Measurements from ENCODE around the gene LPP. TPM values are rescaled to one million over a fixed set of nuclear protein-coding genes. Genes with fewer than 3 reads are reported as not detected.
A peak's percentile ranks its signal among the peaks of the same experiment; 100 is the strongest.

LPP gene
- total and polyA plus RNA-seq, 4 donors = 7.2 to 50.3 (median 26.4) TPM

GRCh38 chr3:188320757-188321156 is 166.8 kb downstream of the LPP start:
- H3K36me3 ChIP-seq (ENCODE audit: control insufficient read depth, insufficient read depth, low read length) = no peaks in the 10 kb centered on the region
- H3K4me3 ChIP-seq (ENCODE audit: low read depth, low read length) = no peak overlapping the region
- H3K4me1 ChIP-seq (ENCODE audit: control insufficient read depth, insufficient read depth, low read length) = no peaks in the 10 kb centered on the region
- no peak for DNase-seq (ENCODE audit: low read depth in 4 of 6, low spot score in 6 of 6)
- no peaks in the 10 kb centered on the region for H3K9me3 ChIP-seq (ENCODE audit: control insufficient read depth, insufficient read depth, low read length)
- no CpG with 5 or more reads among the region's 3 CpGs for WGBS (ENCODE audit: insufficient coverage)
- no peak overlapping the region for H3K27ac ChIP-seq (ENCODE audit: low read depth, low read length)
- no peaks in the 10 kb centered on the region for H3K27me3 ChIP-seq (ENCODE audit: control insufficient read depth, insufficient read depth, low read length)

GRCh38 chr3:188321258-188321657 is 167.3 kb downstream of the LPP start:
- no peak for DNase-seq (ENCODE audit: low read depth in 4 of 6, low spot score in 6 of 6)
- Histone ChIP-seq H3K9me3 (ENCODE audit: control insufficient read depth, insufficient read depth, low read length) (no peaks in the 10 kb centered on the region), H3K27me3 (ENCODE audit: control insufficient read depth, insufficient read depth, low read length) (no peaks in the 10 kb centered on the region), H3K4me1 (ENCODE audit: control insufficient read depth, insufficient read depth, low read length) (no peaks in the 10 kb centered on the region), H3K4me3 (ENCODE audit: low read depth, low read length) (no peak overlapping the region), H3K36me3 (ENCODE audit: control insufficient read depth, insufficient read depth, low read length) (no peaks in the 10 kb centered on the region), H3K27ac (ENCODE audit: low read depth, low read length) (no peak overlapping the region)

GRCh38 chr3:188322135-188322887 is 168.4 kb downstream of the LPP start:
- Histone ChIP-seq H3K4me3 (ENCODE audit: low read depth, low read length) (no peak overlapping the region), H3K9me3 (ENCODE audit: control insufficient read depth, insufficient read depth, low read length) (no peaks in the 10 kb centered on the region), H3K4me1 (ENCODE audit: control insufficient read depth, insufficient read depth, low read length) (no peaks in the 10 kb centered on the region), H3K27me3 (ENCODE audit: control insufficient read depth, insufficient read depth, low read length) (no peaks in the 10 kb centered on the region), H3K27ac (ENCODE audit: low read depth, low read length) (no peak overlapping the region), H3K36me3 (ENCODE audit: control insufficient read depth, insufficient read depth, low read length) (no peaks in the 10 kb centered on the region)
- 100% methylated on average over 2 of the region's 4 CpGs for WGBS (ENCODE audit: insufficient coverage)
- no peak for DNase-seq (ENCODE audit: low read depth in 4 of 6, low spot score in 6 of 6)

- Histone ChIP-seq H3K9me3 (ENCODE audit: control insufficient read depth, insufficient read depth, low read length) (no peaks in the 10 kb centered on the region), H3K4me3 (ENCODE audit: low read depth, low read length) (no peak overlapping the region), H3K36me3 (ENCODE audit: control insufficient read depth, insufficient read depth, low read length) (no peaks in the 10 kb centered on the region), H3K27me3 (ENCODE audit: control insufficient read depth, insufficient read depth, low read length) (no peaks in the 10 kb centered on the region), H3K27ac (ENCODE audit: low read depth, low read length) (no peak overlapping the region), H3K4me1 (ENCODE audit: control insufficient read depth, insufficient read depth, low read length) (no peaks in the 10 kb centered on the region)
- DNase-seq (ENCODE audit: low read depth in 4 of 6, low spot score in 6 of 6) = no peak
- 100% methylated on average over 2 of the region's 6 CpGs for WGBS (ENCODE audit: insufficient coverage)
Measured at GRCh38 chr3:188323067-188323842, 169.3 kb downstream of the LPP start.

GRCh38 chr3:188326111-188326510 is 172.2 kb downstream of the LPP start:
- Histone ChIP-seq H3K27ac (ENCODE audit: low read depth, low read length) (no peak overlapping the region), H3K9me3 (ENCODE audit: control insufficient read depth, insufficient read depth, low read length) (peaks cover 2% of the 10 kb centered on the region), H3K4me1 (ENCODE audit: control insufficient read depth, insufficient read depth, low read length) (no peaks in the 10 kb centered on the region), H3K27me3 (ENCODE audit: control insufficient read depth, insufficient read depth, low read length) (no peaks in the 10 kb centered on the region), H3K36me3 (ENCODE audit: control insufficient read depth, insufficient read depth, low read length) (no peaks in the 10 kb centered on the region), H3K4me3 (ENCODE audit: low read depth, low read length) (no peak overlapping the region)
- 87% methylated on average over 3 of the region's 9 CpGs for WGBS (ENCODE audit: insufficient coverage)
- peak in 2 of 6 donors; percentile 22 to 82 for DNase-seq (ENCODE audit: low read depth in 4 of 6, low spot score in 6 of 6)

GRCh38 chr3:188326968-188327367 is 173.0 kb downstream of the LPP start:
- no peak for DNase-seq (ENCODE audit: low read depth in 4 of 6, low spot score in 6 of 6)
- Histone ChIP-seq H3K36me3 (ENCODE audit: control insufficient read depth, insufficient read depth, low read length) (no peaks in the 10 kb centered on the region), H3K27me3 (ENCODE audit: control insufficient read depth, insufficient read depth, low read length) (no peaks in the 10 kb centered on the region), H3K4me3 (ENCODE audit: low read depth, low read length) (no peak overlapping the region), H3K9me3 (ENCODE audit: control insufficient read depth, insufficient read depth, low read length) (peaks cover 2% of the 10 kb centered on the region), H3K4me1 (ENCODE audit: control insufficient read depth, insufficient read depth, low read length) (no peaks in the 10 kb centered on the region), H3K27ac (ENCODE audit: low read depth, low read length) (no peak overlapping the region)
- WGBS (ENCODE audit: insufficient coverage) = no CpG with 5 or more reads among the region's 4 CpGs

- no peak overlapping the region for H3K27ac ChIP-seq (ENCODE audit: low read depth, low read length)
- H3K27me3 ChIP-seq (ENCODE audit: control insufficient read depth, insufficient read depth, low read length) = no peaks in the 10 kb centered on the region
- H3K4me1 ChIP-seq (ENCODE audit: control insufficient read depth, insufficient read depth, low read length) = no peaks in the 10 kb centered on the region
- DNase-seq (ENCODE audit: low read depth in 4 of 6, low spot score in 6 of 6) = no peak
- peaks cover 2% of the 10 kb centered on the region for H3K9me3 ChIP-seq (ENCODE audit: control insufficient read depth, insufficient read depth, low read length)
- H3K4me3 ChIP-seq (ENCODE audit: low read depth, low read length) = no peak overlapping the region
- no peaks in the 10 kb centered on the region for H3K36me3 ChIP-seq (ENCODE audit: control insufficient read depth, insufficient read depth, low read length)
- WGBS (ENCODE audit: insufficient coverage) = 100% methylated on average over 1 of the region's 2 CpGs
Measured at GRCh38 chr3:188327433-188327832, 173.5 kb downstream of the LPP start.

- no peak for DNase-seq (ENCODE audit: low read depth in 4 of 6, low spot score in 6 of 6)
- H3K36me3 ChIP-seq (ENCODE audit: control insufficient read depth, insufficient read depth, low read length) = no peaks in the 10 kb centered on the region
- no peak overlapping the region for H3K4me3 ChIP-seq (ENCODE audit: low read depth, low read length)
- peaks cover 4% of the 10 kb centered on the region for H3K9me3 ChIP-seq (ENCODE audit: control insufficient read depth, insufficient read depth, low read length)
- no peaks in the 10 kb centered on the region for H3K27me3 ChIP-seq (ENCODE audit: control insufficient read depth, insufficient read depth, low read length)
- H3K4me1 ChIP-seq (ENCODE audit: control insufficient read depth, insufficient read depth, low read length) = no peaks in the 10 kb centered on the region
- no peak overlapping the region for H3K27ac ChIP-seq (ENCODE audit: low read depth, low read length)
- no CpG with 5 or more reads among the region's 2 CpGs for WGBS (ENCODE audit: insufficient coverage)
Measured at GRCh38 chr3:188330138-188330537, 176.2 kb downstream of the LPP start.

GRCh38 chr3:188331166-188331565 is 177.2 kb downstream of the LPP start:
- H3K4me3 ChIP-seq (ENCODE audit: low read depth, low read length) = no peak overlapping the region
- peaks cover 8% of the 10 kb centered on the region for H3K9me3 ChIP-seq (ENCODE audit: control insufficient read depth, insufficient read depth, low read length)
- no peaks in the 10 kb centered on the region for H3K27me3 ChIP-seq (ENCODE audit: control insufficient read depth, insufficient read depth, low read length)
- H3K36me3 ChIP-seq (ENCODE audit: control insufficient read depth, insufficient read depth, low read length) = no peaks in the 10 kb centered on the region
- WGBS (ENCODE audit: insufficient coverage) = no CpG with 5 or more reads among the region's 1 CpG
- no peak overlapping the region for H3K27ac ChIP-seq (ENCODE audit: low read depth, low read length)
- DNase-seq (ENCODE audit: low read depth in 4 of 6, low spot score in 6 of 6) = no peak
- H3K4me1 ChIP-seq (ENCODE audit: control insufficient read depth, insufficient read depth, low read length) = no peaks in the 10 kb centered on the region

- no CpG with 5 or more reads among the region's 3 CpGs for WGBS (ENCODE audit: insufficient coverage)
- Histone ChIP-seq H3K4me1 (ENCODE audit: control insufficient read depth, insufficient read depth, low read length) (no peaks in the 10 kb centered on the region), H3K4me3 (ENCODE audit: low read depth, low read length) (no peak overlapping the region), H3K36me3 (ENCODE audit: control insufficient read depth, insufficient read depth, low read length) (no peaks in the 10 kb centered on the region), H3K9me3 (ENCODE audit: control insufficient read depth, insufficient read depth, low read length) (peaks cover 8% of the 10 kb centered on the region), H3K27me3 (ENCODE audit: control insufficient read depth, insufficient read depth, low read length) (no peaks in the 10 kb centered on the region), H3K27ac (ENCODE audit: low read depth, low read length) (no peak overlapping the region)
- DNase-seq (ENCODE audit: low read depth in 4 of 6, low spot score in 6 of 6) = no peak
Measured at GRCh38 chr3:188332085-188332484, 178.1 kb downstream of the LPP start.
